HEK293T (cell line): ENCODE results near the gene RAB5IF.

Experiments used
- CTCF ChIA-PET: fragments of 350-600 bp; formaldehyde crosslinking; extraction: SDS; loops from one replicate; lab custom pipeline; 2021; ENCODE audit warnings: antibody characterized with exemption, inconsistent platforms; lab: Yijun Ruan, JAX
- POLR2A ChIA-PET: fragments of 350-600 bp; formaldehyde crosslinking; extraction: SDS; loops from one replicate; lab custom pipeline; 2020; ENCODE audit warnings: antibody characterized with exemption, inconsistent platforms; lab: Yijun Ruan, JAX
- DNase-seq: peaks from one replicate; pipeline ENCODE4 v3.0.0; 2012; ENCODE audit warnings: mixed read lengths; ENCODE audit errors: extremely low spot score
- ARNT ChIP-seq: fragments of 450-650 bp; IDR thresholded peaks from 2 replicates; pipeline ENCODE4 v1.6.1; 2017; ENCODE audit warnings: mild to moderate bottlenecking
- BHLHE40 ChIP-seq: fragments of 450-650 bp; IDR thresholded peaks from 2 replicates; pipeline ENCODE4 v1.6.1; 2016; ENCODE audit warnings: mild to moderate bottlenecking, moderate library complexity, borderline replicate concordance
- CTBP1 ChIP-seq: fragments of 450-650 bp; IDR thresholded peaks from 2 replicates; pipeline ENCODE4 v1.6.1; 2016; ENCODE audit warnings: borderline replicate concordance
- ELF4 ChIP-seq: fragments of 450-650 bp; IDR thresholded peaks from 2 replicates; pipeline ENCODE4 v1.6.1; 2017; ENCODE audit warnings: antibody characterized with exemption
- FOXA1 ChIP-seq: fragments of 450-650 bp; IDR thresholded peaks from 2 replicates; pipeline ENCODE4 v1.6.1; 2016; ENCODE audit warnings: mild to moderate bottlenecking
- FOXK2 ChIP-seq: fragments of 450-650 bp; IDR thresholded peaks from 2 replicates; pipeline ENCODE4 v1.6.1; 2016; ENCODE audit warnings: mild to moderate bottlenecking
- FOXM1 ChIP-seq: fragments of 450-650 bp; IDR thresholded peaks from 2 replicates; pipeline ENCODE4 v1.6.1; 2017; ENCODE audit warnings: mild to moderate bottlenecking, borderline replicate concordance
- HDGF ChIP-seq: fragments of 450-650 bp; IDR thresholded peaks from 2 replicates; pipeline ENCODE4 v1.6.1; 2017; ENCODE audit warnings: antibody characterized with exemption, borderline replicate concordance
- L3MBTL2 ChIP-seq: fragments of 450-650 bp; conservative IDR thresholded peaks from 2 replicates; pipeline ENCODE4 v1.6.1; 2016; ENCODE audit warnings: mild to moderate bottlenecking
- LEF1 ChIP-seq: fragments of 450-650 bp; IDR thresholded peaks from 2 replicates; pipeline ENCODE4 v1.6.1; 2017; ENCODE audit warnings: mild to moderate bottlenecking, borderline replicate concordance
- NFRKB ChIP-seq: fragments of 450-650 bp; IDR thresholded peaks from 2 replicates; pipeline ENCODE4 v1.6.1; 2016; ENCODE audit warnings: mild to moderate bottlenecking, moderate library complexity
- SP1 ChIP-seq: fragments of 450-650 bp; IDR thresholded peaks from 2 replicates; pipeline ENCODE4 v1.6.1; 2017
- SUZ12 ChIP-seq: fragments of 450-650 bp; IDR thresholded peaks from 2 replicates; pipeline ENCODE4 v1.6.1; 2016; ENCODE audit warnings: mild to moderate bottlenecking
- TARDBP ChIP-seq: fragments of 450-650 bp; IDR thresholded peaks from 2 replicates; pipeline ENCODE4 v1.6.1; 2016
- ZNF384 ChIP-seq: fragments of 450-650 bp; IDR thresholded peaks from 2 replicates; pipeline ENCODE4 v1.6.1; 2016
- TF ChIP-seq, protein P1 (sequence below): fragments of 450-650 bp; IDR thresholded peaks from 2 replicates; pipeline ENCODE4 v1.6.1; 2016

RAB5IF gene

DNA sequence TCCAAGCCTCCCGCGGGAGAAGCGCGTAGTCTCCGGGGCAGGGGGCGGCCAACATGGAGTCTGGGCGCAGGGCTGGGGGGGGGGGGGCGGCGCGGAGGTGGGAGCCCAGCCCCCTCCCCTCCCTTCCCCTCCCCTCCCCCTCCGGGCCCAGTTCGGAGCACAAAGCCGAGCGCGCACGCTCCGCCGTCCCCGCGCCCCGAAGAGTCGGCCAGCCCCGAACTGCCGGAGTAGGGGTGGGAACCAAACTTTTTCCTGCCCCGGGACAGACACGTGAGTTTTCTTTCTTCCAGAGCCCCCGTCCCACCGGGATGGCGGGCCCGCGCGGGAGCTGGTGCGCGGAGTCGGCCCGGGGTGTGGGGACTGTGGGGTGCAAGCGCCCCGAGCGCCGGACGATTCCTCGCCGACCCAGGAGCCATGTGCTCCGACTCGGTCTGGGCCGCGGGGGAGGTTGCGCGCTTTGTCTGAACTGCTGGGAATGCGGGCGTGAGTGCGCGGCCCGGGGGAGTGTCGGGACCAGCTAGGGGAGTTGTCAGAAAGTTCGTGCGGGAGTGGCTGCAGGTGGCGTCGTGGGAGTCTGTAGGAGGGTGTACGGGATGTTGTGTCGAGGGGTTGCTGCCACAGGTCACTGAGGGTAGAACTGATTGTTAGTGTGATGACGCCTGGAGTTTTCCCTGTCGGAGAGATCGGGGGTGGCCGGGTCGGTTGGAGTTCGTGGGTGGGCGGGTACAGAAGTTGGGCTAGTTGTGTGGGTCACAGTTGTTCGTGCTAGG lies 31.0 kb upstream of the RAB5IF start:
- peak; percentile 47 for DNase-seq
- POLR2A ChIA-PET: interaction anchor here (1.5 to 4.0 kb wide), 4 partner anchors 10 to 31 kb away, joined by 3 to 29 read pairs (median 12); partner anchors contain the start of gene RAB5IF
- no peak for TF ChIP-seq ZNF384
- no peak for TF ChIP-seq NFRKB
- no peak for TF ChIP-seq FOXA1
- 0 out of 2 replicates have a peak, but pooled peaks have one; percentile 12 for TF ChIP-seq CTBP1
- TF ChIP-seq BHLHE40: no peak
- TF ChIP-seq ELF4: no peak
- TF ChIP-seq HDGF: no peak
- TF ChIP-seq, protein P1, sequence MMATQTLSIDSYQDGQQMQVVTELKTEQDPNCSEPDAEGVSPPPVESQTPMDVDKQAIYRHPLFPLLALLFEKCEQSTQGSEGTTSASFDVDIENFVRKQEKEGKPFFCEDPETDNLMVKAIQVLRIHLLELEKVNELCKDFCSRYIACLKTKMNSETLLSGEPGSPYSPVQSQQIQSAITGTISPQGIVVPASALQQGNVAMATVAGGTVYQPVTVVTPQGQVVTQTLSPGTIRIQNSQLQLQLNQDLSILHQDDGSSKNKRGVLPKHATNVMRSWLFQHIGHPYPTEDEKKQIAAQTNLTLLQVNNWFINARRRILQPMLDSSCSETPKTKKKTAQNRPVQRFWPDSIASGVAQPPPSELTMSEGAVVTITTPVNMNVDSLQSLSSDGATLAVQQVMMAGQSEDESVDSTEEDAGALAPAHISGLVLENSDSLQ: no peak
- TF ChIP-seq SP1: no peak
- TF ChIP-seq TARDBP: peak; percentile 47; the same call in 1 of the 2 replicates
- peak; percentile 91 for TF ChIP-seq L3MBTL2
- no peak for TF ChIP-seq FOXK2
- TF ChIP-seq SUZ12: no peak
- TF ChIP-seq ARNT: no peak
- no peak for TF ChIP-seq LEF1
- no peak for TF ChIP-seq FOXM1
- CTCF ChIA-PET: interaction anchor here (0.9 to 1.0 kb wide), 2 partner anchors 16 to 180 kb away, joined by 3 read pairs; no protein-coding TSS in a partner anchor

DNA sequence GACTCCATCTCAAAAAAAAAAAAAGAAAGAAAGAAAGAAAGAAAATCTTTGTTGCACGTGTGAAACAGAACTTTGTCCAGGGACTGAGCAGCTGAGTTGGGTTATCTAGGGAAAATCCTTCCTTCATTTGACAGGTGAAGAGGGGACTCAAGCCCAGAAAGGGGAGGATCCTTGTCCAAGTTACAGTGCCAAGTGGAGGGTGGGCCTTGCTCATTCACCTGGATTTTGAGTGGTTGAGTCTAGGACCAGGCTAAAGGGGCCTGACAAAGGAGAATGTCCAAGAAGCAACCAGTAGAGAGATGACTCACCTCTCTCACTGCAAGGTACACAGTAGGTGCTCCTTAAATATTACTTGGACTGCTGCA lies 29.5 kb upstream of the RAB5IF start:
- TF ChIP-seq TARDBP (no peak), CTBP1 (no peak), SP1 (no peak), BHLHE40 (no peak), FOXM1 (no peak), FOXA1 (no peak), ARNT (no peak), ELF4 (no peak), LEF1 (no peak)
- POLR2A ChIA-PET: interaction anchor here (0.8 to 4.0 kb wide), 4 partner anchors 9 to 30 kb away, joined by 3 to 15 read pairs (median 6); partner anchors contain the start of gene RAB5IF
- CTCF ChIA-PET: interaction anchor here (0.8 kb wide), 2 partner anchors 16 to 159 kb away, joined by 3 read pairs; no protein-coding TSS in a partner anchor
- DNase-seq: no peak

DNA sequence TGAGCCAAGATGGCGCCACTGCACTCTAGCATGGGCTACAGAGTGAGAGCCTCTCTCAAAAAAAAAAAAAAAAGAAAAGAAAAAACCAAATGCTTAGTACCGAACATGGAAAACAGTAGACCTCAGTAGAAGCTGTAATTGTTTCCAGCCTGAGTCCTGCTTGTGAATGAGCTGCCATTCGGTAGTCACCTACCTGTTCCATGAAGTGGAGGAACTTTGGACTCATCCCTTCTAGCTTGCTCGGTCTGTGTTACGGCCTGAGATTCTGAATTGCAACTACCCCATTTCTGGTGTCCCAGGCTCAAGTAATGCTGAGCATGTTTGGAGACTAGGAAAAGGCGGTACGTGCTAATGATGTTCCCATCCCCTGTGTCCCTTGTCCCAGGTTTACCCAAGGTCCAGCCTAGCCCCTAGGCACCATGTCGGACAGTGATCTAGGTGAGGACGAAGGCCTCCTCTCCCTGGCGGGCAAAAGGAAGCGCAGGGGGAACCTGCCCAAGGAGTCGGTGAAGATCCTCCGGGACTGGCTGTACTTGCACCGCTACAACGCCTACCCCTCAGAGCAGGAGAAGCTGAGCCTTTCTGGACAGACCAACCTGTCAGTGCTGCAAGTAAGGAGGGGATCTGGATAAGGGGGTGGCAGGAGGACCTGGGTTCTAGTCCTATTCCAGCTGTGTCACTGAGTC lies 27.1 kb upstream of the RAB5IF start:
- ChIA-PET POLR2A (no interaction called here), CTCF (no interaction called here)
- DNase-seq: no peak
- no peak for TF ChIP-seq ARNT
- TF ChIP-seq TARDBP: no peak
- TF ChIP-seq FOXA1: no peak
- TF ChIP-seq NFRKB: no peak
- TF ChIP-seq LEF1: no peak
- TF ChIP-seq SUZ12: no peak
- no peak for TF ChIP-seq HDGF

DNA sequence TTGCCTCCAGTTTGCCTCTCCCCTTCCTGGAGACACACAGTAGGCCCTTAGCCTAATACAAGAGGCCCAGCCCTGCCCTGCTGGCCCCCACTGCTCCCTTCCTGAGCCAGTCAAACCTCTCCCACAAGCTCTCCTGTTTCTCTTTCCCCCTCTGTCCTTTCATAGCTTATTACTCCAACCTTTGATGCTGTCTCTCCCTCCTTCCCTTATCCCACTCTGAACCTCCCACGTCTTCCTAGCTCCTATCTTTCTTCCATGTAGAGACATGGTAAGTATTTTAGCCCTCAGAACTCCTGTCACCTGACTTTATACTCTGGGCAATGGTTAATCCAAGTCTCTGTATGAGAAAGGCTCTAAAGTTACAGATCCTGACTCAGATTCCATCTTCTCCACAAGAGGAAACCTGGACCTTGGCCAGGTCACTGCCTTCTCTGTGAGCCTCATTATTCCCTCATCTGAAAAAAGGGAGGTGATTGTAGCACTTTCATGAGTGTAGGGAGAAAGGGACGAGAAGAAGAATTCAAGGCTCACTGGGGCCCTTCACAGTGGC lies 25.5 kb upstream of the RAB5IF start:
- CTCF ChIA-PET: no interaction called here

DNA sequence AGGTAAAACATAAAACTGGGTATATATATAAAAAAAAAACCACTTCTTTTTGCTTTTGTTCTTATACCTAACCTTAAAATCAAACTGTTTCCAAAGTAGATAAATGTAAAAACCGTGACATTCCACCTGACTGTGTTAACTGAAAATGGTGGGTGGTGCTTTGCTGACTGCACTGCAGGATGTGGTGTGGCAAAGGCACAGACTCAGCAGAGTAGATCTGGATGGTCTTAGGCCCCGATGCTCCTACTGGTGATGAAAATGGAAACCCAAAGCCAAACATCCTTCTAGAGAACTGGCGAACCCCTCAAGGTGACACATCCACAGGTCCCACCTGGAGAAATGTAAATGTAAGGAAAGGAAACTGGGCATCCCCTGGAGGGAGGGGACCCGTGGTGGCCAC lies 23.3 kb upstream of the RAB5IF start:
- TF ChIP-seq FOXM1 (no peak), LEF1 (no peak), HDGF (no peak), BHLHE40 (no peak), SUZ12 (no peak)
- no peak for DNase-seq
- ChIA-PET CTCF (no interaction called here), POLR2A (no interaction called here)

More for the DNA sequence above, 25.5 kb upstream of the RAB5IF start:
- TF ChIP-seq L3MBTL2 (no peak), BHLHE40 (no peak), FOXM1 (no peak), TARDBP (no peak)
- POLR2A ChIA-PET: no interaction called here
- no peak for DNase-seq

DNA sequence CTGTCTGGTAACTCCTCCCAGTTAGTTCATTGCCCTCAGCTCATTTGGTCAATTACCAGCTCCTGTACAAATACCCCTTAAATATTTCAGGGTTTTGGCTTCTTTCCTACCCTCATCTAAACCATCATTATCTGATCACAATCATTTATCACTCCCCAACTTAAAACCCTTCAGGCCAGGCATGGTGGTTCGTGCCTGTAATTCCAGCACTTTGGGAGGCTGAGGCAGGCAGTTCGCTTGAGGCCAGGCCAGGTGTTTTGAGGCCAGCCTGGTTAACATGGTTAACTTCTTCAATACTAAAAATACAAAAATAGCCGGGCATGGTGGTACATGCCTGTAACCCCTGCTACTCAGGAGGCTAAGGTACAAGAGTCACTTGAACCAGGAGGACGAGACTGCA lies 22.8 kb upstream of the RAB5IF start:
- no peak for DNase-seq
- CTCF ChIA-PET: no interaction called here
- POLR2A ChIA-PET: interaction anchor here (4.3 kb wide), 1 partner anchor 8 kb away, joined by 15 read pairs; the partner anchor contains the start of gene TGIF2
- TF ChIP-seq ZNF384: no peak
- TF ChIP-seq HDGF: no peak
- TF ChIP-seq BHLHE40: no peak
- TF ChIP-seq TARDBP: no peak
- no peak for TF ChIP-seq NFRKB
- TF ChIP-seq, protein P1: no peak
- TF ChIP-seq FOXK2: no peak
- no peak for TF ChIP-seq FOXA1
- TF ChIP-seq LEF1: no peak
- no peak for TF ChIP-seq SP1
- no peak for TF ChIP-seq FOXM1
- TF ChIP-seq SUZ12: no peak
- no peak for TF ChIP-seq ARNT
- TF ChIP-seq ELF4: no peak
- no peak for TF ChIP-seq CTBP1
